Cardiac muscle cell (in vitro differentiated cells and primary cell): ENCODE measurements around the gene TESK2. TPM values are rescaled to one million over a fixed set of nuclear protein-coding genes. Genes with fewer than 3 reads are reported as not detected.
"Not testable (repeated sequence)": the region's sequence is repeated elsewhere in the genome, so short reads cannot be mapped to it uniquely, and the experiment has no call there.

Experiments
- DNase-seq, 2 donors: peaks; one replicate each; pipeline versions ENCODE4 v3.0.0 to v3.0.0-alpha.2; 2010 to 2017; ENCODE audit warnings: low read depth in 1 of 2, low spot score in 1 of 2
- H3K27ac ChIP-seq: fragments of 200-600 bp; sonication (generic); 2 replicates; pipeline ENCODE4 v1.5.1; 2016
- H3K27me3 ChIP-seq: fragments of 200-600 bp; sonication (generic); 2 replicates; pipeline ENCODE4 v1.6.0; 2016; ENCODE audit warnings: control low read depth
- H3K36me3 ChIP-seq: fragments of 200-600 bp; sonication (generic); 2 replicates; pipeline ENCODE4 v1.5.1; 2016; ENCODE audit warnings: control low read depth
- H3K4me1 ChIP-seq: fragments of 200-600 bp; sonication (generic); 2 replicates; pipeline ENCODE4 v1.8.1; 2017; ENCODE audit warnings: low read depth, mild to moderate bottlenecking, mixed run types
- H3K4me3 ChIP-seq: fragments of 200-600 bp; sonication (generic); 2 replicates; pipeline ENCODE4 v1.5.1; 2016; ENCODE audit warnings: mild to moderate bottlenecking
- H3K9me3 ChIP-seq: fragments of 200-600 bp; sonication (generic); 2 replicates; pipeline ENCODE4 v1.5.1; 2017; ENCODE audit warnings: low read depth, mild to moderate bottlenecking, control low read depth
- CTCF ChIP-seq: IDR thresholded peaks from 2 replicates; pipeline ENCODE4 v1.5.1; 2012; ENCODE audit warnings: low read depth, mild to moderate bottlenecking, low read length
- polyA plus RNA-seq: library from polyadenylated mRNA; unstranded; fragments of >200 nt; fragmentation: Nextera tagmentation; extraction: Ambion mirVana; gene quantifications from 2 replicates; pipeline ENCODE4 v1.2.1, GENCODE V29; 2016
- total RNA-seq: library from RNA; depleted of rRNA; stranded (reverse); fragments of >200 nt; gene quantifications from 2 replicates; pipeline ENCODE4 v1.2.3, GENCODE V29; 2016

TESK2 gene
- total and polyA plus RNA-seq, 2 experiments from 2014 or later = 8.4 to 13.9 TPM

- no peaks in the 10 kb centered on the region for H3K27me3 ChIP-seq
- TF ChIP-seq CTCF = no peak
- no peak for DNase-seq
- no peaks in the 10 kb centered on the region for H3K36me3 ChIP-seq
- peaks cover 32% of the 10 kb centered on the region for H3K4me1 ChIP-seq
- H3K9me3 ChIP-seq = no peaks in the 10 kb centered on the region
- no peak overlapping the region for H3K4me3 ChIP-seq
- no peak overlapping the region for H3K27ac ChIP-seq
These were observed 35.2 kb upstream of the TESK2 start for GRCh38 chr1:45526135-45526644.

DNA sequence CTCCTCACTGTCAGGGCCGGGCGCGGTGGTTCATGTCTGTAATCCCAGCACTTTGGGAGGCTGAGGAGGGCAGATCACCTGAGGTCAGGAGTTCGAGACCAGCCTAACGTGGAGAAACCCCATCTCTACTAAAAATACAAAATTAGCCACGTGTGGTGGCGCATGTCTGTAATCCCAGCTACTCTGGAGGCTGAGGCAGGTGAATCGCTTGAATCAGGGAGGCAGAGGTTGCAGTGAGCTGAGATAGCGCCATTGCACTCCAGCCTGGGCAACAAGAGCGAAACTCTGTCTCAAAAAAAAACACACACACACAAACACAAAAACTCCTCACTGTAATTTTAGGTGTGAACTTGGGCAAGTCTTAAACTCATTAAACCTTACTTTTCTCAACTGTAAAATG lies 33.0 kb upstream of the TESK2 start:
- H3K27ac ChIP-seq = peak overlapping the region; percentile 86
- DNase-seq = not testable (repeated sequence)

GRCh38 chr1:45523516-45523915 lies 32.6 kb upstream of the TESK2 start:
- H3K9me3 ChIP-seq, H3K27me3 ChIP-seq, H3K36me3 ChIP-seq, H3K4me3 ChIP-seq, DNase-seq: not testable (repeated sequence)
- Histone ChIP-seq H3K27ac (peak overlapping the region; percentile 86), H3K4me1 (peaks cover 34% of the 10 kb centered on the region)

More for the DNA sequence above, 33.0 kb upstream of the TESK2 start:
- H3K9me3 ChIP-seq, H3K27me3 ChIP-seq, H3K36me3 ChIP-seq, H3K4me3 ChIP-seq: not testable (repeated sequence)
- H3K4me1 ChIP-seq = peaks cover 34% of the 10 kb centered on the region

- Histone ChIP-seq H3K27ac (peak overlapping the region; percentile 86), H3K36me3 (no peaks in the 10 kb centered on the region), H3K4me1 (peaks cover 34% of the 10 kb centered on the region), H3K27me3 (no peaks in the 10 kb centered on the region), H3K4me3 (peak overlapping the region; percentile 86), H3K9me3 (no peaks in the 10 kb centered on the region)
- no peak for TF ChIP-seq CTCF
- DNase-seq = no peak
These were observed 31.6 kb upstream of the TESK2 start for GRCh38 chr1:45522324-45523104.

DNA sequence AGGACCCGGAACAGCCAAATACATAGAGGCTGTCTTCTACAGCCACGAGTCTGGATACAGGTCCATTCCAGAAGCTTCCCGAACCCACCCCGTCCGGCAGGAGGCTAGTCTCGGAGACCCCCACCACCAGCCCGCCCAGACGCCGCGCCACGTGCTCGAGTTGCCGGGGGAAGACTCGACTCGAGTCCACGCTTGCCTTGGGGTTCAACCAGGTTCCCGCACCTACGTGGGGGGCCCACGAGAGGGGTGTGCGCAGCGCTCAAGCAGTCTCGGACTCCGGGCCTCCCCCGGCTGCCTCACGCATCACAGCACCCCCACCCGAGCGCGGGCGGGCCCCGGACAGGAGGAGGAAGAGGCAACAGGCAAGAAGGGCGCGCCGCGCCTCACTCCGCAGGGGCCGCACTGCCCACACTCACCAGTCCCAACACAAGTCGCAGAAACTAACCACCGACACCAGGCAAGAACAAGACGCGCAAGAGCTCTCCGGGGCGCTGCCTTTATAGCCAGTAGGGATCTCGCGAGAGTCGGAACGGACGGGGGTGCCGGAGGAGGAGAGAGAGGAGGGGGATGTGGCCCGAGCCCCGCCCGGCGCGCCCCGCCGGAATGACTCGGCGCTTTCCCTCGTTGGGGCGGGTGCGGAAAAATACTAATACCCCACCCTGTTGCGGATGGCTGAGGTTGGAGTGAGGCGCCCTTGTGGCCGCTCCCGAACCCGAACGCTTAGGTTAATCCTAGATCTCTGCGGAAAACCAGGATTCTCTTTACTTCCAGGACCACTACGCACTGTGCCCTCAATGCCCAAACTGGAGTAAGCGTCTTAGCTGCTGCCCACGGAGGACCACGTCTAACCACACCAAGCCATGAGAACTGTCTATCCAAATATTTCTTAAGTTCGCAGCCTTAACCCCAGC lies 30.7 kb upstream of the TESK2 start, which contains the start of gene PRDX1:
TSS of gene PRDX1 (minus strand) at position 472 of the 911 bp plus-strand sequence. CDS start 2,841 bp downstream, outside the sequence.
- Histone ChIP-seq H3K4me1 (peaks cover 31% of the 10 kb centered on the region), H3K27me3 (no peaks in the 10 kb centered on the region), H3K4me3 (peak within 1 kb of the TSS; percentile 86), H3K27ac (peak within 1 kb of the TSS; percentile 86), H3K9me3 (no peaks in the 10 kb centered on the region), H3K36me3 (peaks cover under 1% of the 10 kb centered on the region)
- TF ChIP-seq CTCF = peak; percentile 13
- peak; percentile 95 to 96 for DNase-seq

DNA sequence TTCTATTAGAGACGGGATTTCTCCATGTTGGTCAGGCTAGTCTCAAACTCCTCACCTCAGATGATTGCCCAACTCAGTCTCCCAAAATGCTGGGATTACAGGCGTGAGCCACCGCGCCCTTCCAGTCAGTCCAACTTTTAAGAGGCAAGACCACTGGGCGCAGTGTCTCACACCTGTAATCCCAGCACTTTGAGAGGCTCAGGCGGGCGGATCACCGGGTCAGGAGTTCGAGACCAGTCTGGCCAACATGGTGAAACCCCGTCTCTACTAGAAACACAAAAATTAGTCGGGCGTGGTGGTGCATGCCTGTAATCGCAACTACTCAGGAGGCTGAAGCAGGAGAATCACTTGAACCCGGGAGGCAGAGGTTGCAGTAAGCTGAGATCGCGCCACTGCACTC lies 28.8 kb upstream of the TESK2 start:
- H3K27me3 ChIP-seq, H3K27ac ChIP-seq, H3K9me3 ChIP-seq, DNase-seq: not testable (repeated sequence)
- Histone ChIP-seq H3K4me1 (peaks cover 25% of the 10 kb centered on the region), H3K36me3 (peaks cover 15% of the 10 kb centered on the region), H3K4me3 (peak overlapping the region; percentile 86)
